Liver (tissue), 9 donors: ENCODE results near the gene CDH23. TPM values are rescaled to one million over a fixed set of nuclear protein-coding genes. Genes with fewer than 3 reads are reported as not detected.

Source experiments
- DNase-seq: peaks from one replicate; pipeline ENCODE4 v3.0.0-alpha.2; 2017; ENCODE audit warnings: low spot score
- H3K27ac ChIP-seq, 2 donors: one replicate each; pipeline ENCODE4 v1.7.0; 2013; ENCODE audit warnings: inconsistent platforms in 2 of 2, low read length in 2 of 2, control low read depth in 1 of 2, low read depth in 1 of 2, mild to moderate bottlenecking in 1 of 2
- H3K27me3 ChIP-seq, 4 donors: one replicate each; pipeline versions ENCODE4 v1.6.1 to v1.7.0; 2013; ENCODE audit warnings: low read length in 3 of 4, inconsistent platforms in 1 of 4, mild to moderate bottlenecking in 1 of 4, moderate library complexity in 1 of 4; ENCODE audit not compliant: control insufficient read depth in 4 of 4, insufficient read depth in 4 of 4
- H3K36me3 ChIP-seq, 4 donors: one replicate each; pipeline versions ENCODE4 v1.6.1 to v1.7.0; 2013; ENCODE audit warnings: low read length in 3 of 4, mild to moderate bottlenecking in 3 of 4, low read depth in 1 of 4, moderate library complexity in 1 of 4; ENCODE audit not compliant: control insufficient read depth in 4 of 4, insufficient read depth in 3 of 4
- H3K4me1 ChIP-seq, 4 donors: one replicate each; pipeline versions ENCODE4 v1.6.1 to v1.7.0; 2013; ENCODE audit warnings: low read length in 3 of 4, mild to moderate bottlenecking in 3 of 4, moderate library complexity in 1 of 4; ENCODE audit not compliant: control insufficient read depth in 4 of 4, insufficient read depth in 4 of 4
- H3K4me3 ChIP-seq, 3 donors: one replicate each; pipeline versions ENCODE4 v1.6.1 to v1.7.0; 2013; ENCODE audit warnings: low read length in 3 of 3, control low read depth in 1 of 3, low read depth in 1 of 3, mild to moderate bottlenecking in 1 of 3
- H3K9ac ChIP-seq, 2 donors: one replicate each; pipeline ENCODE4 v1.7.0; 2013; ENCODE audit warnings: low read length in 2 of 2, mild to moderate bottlenecking in 2 of 2, moderate library complexity in 2 of 2, control low read depth in 1 of 2, low read depth in 1 of 2
- H3K9me3 ChIP-seq, 4 donors: one replicate each; pipeline versions ENCODE4 v1.6.1 to v1.7.0; 2013; ENCODE audit warnings: low read length in 3 of 4; ENCODE audit not compliant: control insufficient read depth in 4 of 4
- CTCF ChIP-seq: fragments of 150-350 bp; IDR thresholded peaks from 2 replicates; pipeline ENCODE4 v1.5.1; 2017; ENCODE audit warnings: improper control_type of control experiment, low read depth, low read length; ENCODE audit not compliant: missing input control
- EGR1 ChIP-seq, 2 donors: IDR thresholded peaks; 2 replicates each; pipeline ENCODE4 v1.6.1; 2016 to 2018; ENCODE audit warnings: antibody characterized with exemption in 2 of 2, low read depth in 2 of 2
- FOXA1 ChIP-seq: IDR thresholded peaks from 2 replicates; pipeline ENCODE4 v1.6.1; 2016; ENCODE audit warnings: antibody characterized with exemption
- FOXA2 ChIP-seq: IDR thresholded peaks from 2 replicates; pipeline ENCODE4 v1.6.1; 2016; ENCODE audit warnings: antibody characterized with exemption
- GABPA ChIP-seq, 2 donors: IDR thresholded peaks in 1 of 2; conservative IDR thresholded peaks in 1 of 2; 2 replicates each; pipeline ENCODE4 v1.6.1; 2016; ENCODE audit warnings: antibody characterized with exemption in 2 of 2, mild to moderate bottlenecking in 1 of 2, moderate library complexity in 1 of 2
- HNF4A ChIP-seq, 2 donors: conservative IDR thresholded peaks; 2 replicates each; pipeline ENCODE4 v1.6.1; 2016; ENCODE audit warnings: antibody characterized with exemption in 2 of 2, mild to moderate bottlenecking in 2 of 2
- HNF4G ChIP-seq: IDR thresholded peaks from 2 replicates; pipeline ENCODE4 v1.6.1; 2016; ENCODE audit warnings: antibody characterized with exemption
- JUND ChIP-seq, 2 donors: IDR thresholded peaks; 2 replicates each; pipeline ENCODE4 v1.6.1; 2016; ENCODE audit warnings: antibody characterized with exemption in 2 of 2
- NR2F2 ChIP-seq: IDR thresholded peaks from 2 replicates; pipeline ENCODE4 v1.6.1; 2016; ENCODE audit warnings: antibody characterized with exemption
- RAD21 ChIP-seq, 2 donors: IDR thresholded peaks; 2 replicates each; pipeline ENCODE4 v1.6.1; 2016; ENCODE audit warnings: antibody characterized with exemption in 2 of 2, mild to moderate bottlenecking in 2 of 2
- RXRA ChIP-seq, 2 donors: IDR thresholded peaks; 2 replicates each; pipeline ENCODE4 v1.6.1; 2017 to 2018; ENCODE audit warnings: antibody characterized with exemption in 2 of 2, mild to moderate bottlenecking in 1 of 2
- SP1 ChIP-seq: IDR thresholded peaks from 2 replicates; pipeline ENCODE4 v1.6.1; 2018; ENCODE audit warnings: antibody characterized with exemption, mild to moderate bottlenecking
- TAF1 ChIP-seq: conservative IDR thresholded peaks from 2 replicates; pipeline ENCODE4 v1.6.1; 2016; ENCODE audit warnings: antibody characterized with exemption, mild to moderate bottlenecking
- YY1 ChIP-seq: IDR thresholded peaks from 2 replicates; pipeline ENCODE4 v1.6.1; 2016; ENCODE audit warnings: antibody characterized with exemption, mild to moderate bottlenecking
- WGBS: extraction: QIAGEN DNeasy Blood & Tissue Kit; methylation state at CpG from one replicate; pipeline ENCODE4 v1.1.7; 2013; 5-methylcytosine and 5-hydroxymethylcytosine counted together
- polyA plus RNA-seq, 2 donors: library from polyadenylated mRNA; stranded (reverse) in 1 of 2; unstranded in 1 of 2; fragments of 200-250 nt in 1 of 2; fragments of >200 nt in 1 of 2; fragmentation: Nextera tagmentation in 1 of 2; extraction: Ambion mirVana in 1 of 2; gene quantifications; one replicate each; pipeline versions ENCODE4 v1.2.1 to v1.2.3, GENCODE V29; 2013 to 2015
- total RNA-seq, 2 donors: library from RNA; depleted of rRNA; stranded (reverse); fragments of >200 nt; gene quantifications; one replicate each; pipeline ENCODE4 v1.2.3, GENCODE V29; 2014
- TF ChIP-seq, protein P1 (sequence below): IDR thresholded peaks from 2 replicates; pipeline ENCODE4 v1.6.1; 2016; ENCODE audit warnings: antibody characterized with exemption
- TF ChIP-seq, protein P2 (sequence below): IDR thresholded peaks from 2 replicates; pipeline ENCODE4 v1.6.1; 2016; ENCODE audit warnings: antibody characterized with exemption, mild to moderate bottlenecking
- TF ChIP-seq, protein P3 (sequence below): IDR thresholded peaks from 2 replicates; pipeline ENCODE4 v1.6.1; 2016; ENCODE audit warnings: antibody characterized with exemption
- TF ChIP-seq, protein P4 (sequence below): IDR thresholded peaks from 2 replicates; pipeline ENCODE4 v1.6.1; 2016; ENCODE audit warnings: antibody characterized with exemption
- donor health status: healthy.
- donor health status: healthy.
- donor health status: healthy.
- donor health status: healthy.
- donor health status: healthy.

The CDH23 gene
- total and polyA plus RNA-seq, 4 donors: 1.5 to 4.7 (median 3.4) TPM

- DNase-seq: no peak
- Histone ChIP-seq H3K9me3 (no peaks in the 10 kb centered on the region), H3K36me3 (no peaks in the 10 kb centered on the region), H3K27ac (no peak overlapping the region), H3K9ac (no peak overlapping the region), H3K4me1 (peaks cover 0 to 7% (median under 1%) of the 10 kb centered on the region in 4 donors), H3K27me3 (no peaks in the 10 kb centered on the region), H3K4me3 (no peak overlapping the region)
- 95% methylated on average over 6 of the region's 6 CpGs for WGBS
- TF ChIP-seq GABPA (IDR thresholded peaks at IDR 0.05 in 1 of 2, conservative IDR thresholded peaks at IDR 0.05 in 1 of 2) (no peak), EGR1 (IDR thresholded peaks at IDR 0.05; ENCODE audit: low read depth in 2 of 2) (no peak), FOXA2 (no peak), HNF4G (no peak), RAD21 (IDR thresholded peaks at IDR 0.05) (no peak), YY1 (no peak), SP1 (no peak), HNF4A (conservative IDR thresholded peaks at IDR 0.05) (no peak), FOXA1 (no peak), RXRA (IDR thresholded peaks at IDR 0.05) (no peak), CTCF (no peak)
- TF ChIP-seq, protein P1, sequence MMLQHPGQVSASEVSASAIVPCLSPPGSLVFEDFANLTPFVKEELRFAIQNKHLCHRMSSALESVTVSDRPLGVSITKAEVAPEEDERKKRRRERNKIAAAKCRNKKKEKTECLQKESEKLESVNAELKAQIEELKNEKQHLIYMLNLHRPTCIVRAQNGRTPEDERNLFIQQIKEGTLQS: no peak
- TF ChIP-seq, protein P2, sequence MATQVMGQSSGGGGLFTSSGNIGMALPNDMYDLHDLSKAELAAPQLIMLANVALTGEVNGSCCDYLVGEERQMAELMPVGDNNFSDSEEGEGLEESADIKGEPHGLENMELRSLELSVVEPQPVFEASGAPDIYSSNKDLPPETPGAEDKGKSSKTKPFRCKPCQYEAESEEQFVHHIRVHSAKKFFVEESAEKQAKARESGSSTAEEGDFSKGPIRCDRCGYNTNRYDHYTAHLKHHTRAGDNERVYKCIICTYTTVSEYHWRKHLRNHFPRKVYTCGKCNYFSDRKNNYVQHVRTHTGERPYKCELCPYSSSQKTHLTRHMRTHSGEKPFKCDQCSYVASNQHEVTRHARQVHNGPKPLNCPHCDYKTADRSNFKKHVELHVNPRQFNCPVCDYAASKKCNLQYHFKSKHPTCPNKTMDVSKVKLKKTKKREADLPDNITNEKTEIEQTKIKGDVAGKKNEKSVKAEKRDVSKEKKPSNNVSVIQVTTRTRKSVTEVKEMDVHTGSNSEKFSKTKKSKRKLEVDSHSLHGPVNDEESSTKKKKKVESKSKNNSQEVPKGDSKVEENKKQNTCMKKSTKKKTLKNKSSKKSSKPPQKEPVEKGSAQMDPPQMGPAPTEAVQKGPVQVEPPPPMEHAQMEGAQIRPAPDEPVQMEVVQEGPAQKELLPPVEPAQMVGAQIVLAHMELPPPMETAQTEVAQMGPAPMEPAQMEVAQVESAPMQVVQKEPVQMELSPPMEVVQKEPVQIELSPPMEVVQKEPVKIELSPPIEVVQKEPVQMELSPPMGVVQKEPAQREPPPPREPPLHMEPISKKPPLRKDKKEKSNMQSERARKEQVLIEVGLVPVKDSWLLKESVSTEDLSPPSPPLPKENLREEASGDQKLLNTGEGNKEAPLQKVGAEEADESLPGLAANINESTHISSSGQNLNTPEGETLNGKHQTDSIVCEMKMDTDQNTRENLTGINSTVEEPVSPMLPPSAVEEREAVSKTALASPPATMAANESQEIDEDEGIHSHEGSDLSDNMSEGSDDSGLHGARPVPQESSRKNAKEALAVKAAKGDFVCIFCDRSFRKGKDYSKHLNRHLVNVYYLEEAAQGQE: no peak
- TF ChIP-seq, protein P3, sequence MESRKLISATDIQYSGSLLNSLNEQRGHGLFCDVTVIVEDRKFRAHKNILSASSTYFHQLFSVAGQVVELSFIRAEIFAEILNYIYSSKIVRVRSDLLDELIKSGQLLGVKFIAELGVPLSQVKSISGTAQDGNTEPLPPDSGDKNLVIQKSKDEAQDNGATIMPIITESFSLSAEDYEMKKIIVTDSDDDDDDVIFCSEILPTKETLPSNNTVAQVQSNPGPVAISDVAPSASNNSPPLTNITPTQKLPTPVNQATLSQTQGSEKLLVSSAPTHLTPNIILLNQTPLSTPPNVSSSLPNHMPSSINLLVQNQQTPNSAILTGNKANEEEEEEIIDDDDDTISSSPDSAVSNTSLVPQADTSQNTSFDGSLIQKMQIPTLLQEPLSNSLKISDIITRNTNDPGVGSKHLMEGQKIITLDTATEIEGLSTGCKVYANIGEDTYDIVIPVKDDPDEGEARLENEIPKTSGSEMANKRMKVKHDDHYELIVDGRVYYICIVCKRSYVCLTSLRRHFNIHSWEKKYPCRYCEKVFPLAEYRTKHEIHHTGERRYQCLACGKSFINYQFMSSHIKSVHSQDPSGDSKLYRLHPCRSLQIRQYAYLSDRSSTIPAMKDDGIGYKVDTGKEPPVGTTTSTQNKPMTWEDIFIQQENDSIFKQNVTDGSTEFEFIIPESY: no peak
- TF ChIP-seq, protein P4, sequence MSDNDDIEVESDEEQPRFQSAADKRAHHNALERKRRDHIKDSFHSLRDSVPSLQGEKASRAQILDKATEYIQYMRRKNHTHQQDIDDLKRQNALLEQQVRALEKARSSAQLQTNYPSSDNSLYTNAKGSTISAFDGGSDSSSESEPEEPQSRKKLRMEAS: no peak
Measured at GRCh38 chr10:71711052-71711623, 314.4 kb downstream of the CDH23 start.

- no peak overlapping the region for H3K9ac ChIP-seq
- H3K9me3 ChIP-seq: no peaks in the 10 kb centered on the region
- H3K4me1 ChIP-seq: peaks cover 0 to 7% (median under 1%) of the 10 kb centered on the region in 4 donors
- no peaks in the 10 kb centered on the region for H3K36me3 ChIP-seq
- no peak for DNase-seq
- no peak overlapping the region for H3K27ac ChIP-seq
- no peak overlapping the region for H3K4me3 ChIP-seq
- WGBS: 84% methylated on average over 2 of the region's 2 CpGs
- H3K27me3 ChIP-seq: no peaks in the 10 kb centered on the region
- TF ChIP-seq, protein P4: no peak
- TF ChIP-seq, protein P3: no peak
- TF ChIP-seq JUND (IDR thresholded peaks at IDR 0.05) (no peak), FOXA1 (no peak), NR2F2 (no peak), EGR1 (IDR thresholded peaks at IDR 0.05; ENCODE audit: low read depth in 2 of 2) (no peak), SP1 (no peak), TAF1 (no peak), HNF4G (no peak), FOXA2 (no peak), RAD21 (IDR thresholded peaks at IDR 0.05) (no peak), HNF4A (conservative IDR thresholded peaks at IDR 0.05) (no peak)
- TF ChIP-seq, protein P1: no peak
Measured at GRCh38 chr10:71712170-71712569, 315.4 kb downstream of the CDH23 start.
